Glomerular visceral epithelial cell (primary cell): ENCODE data around the gene SRM.
"Not testable (repeated sequence)": the region's sequence is repeated elsewhere in the genome, so short reads cannot be mapped to it uniquely, and the experiment has no call there.

Experiments
- DNase-seq: peaks from one replicate; pipeline ENCODE4 v3.0.0-alpha.2; 2016; ENCODE audit errors: extremely low spot score

The SRM gene

DNA sequence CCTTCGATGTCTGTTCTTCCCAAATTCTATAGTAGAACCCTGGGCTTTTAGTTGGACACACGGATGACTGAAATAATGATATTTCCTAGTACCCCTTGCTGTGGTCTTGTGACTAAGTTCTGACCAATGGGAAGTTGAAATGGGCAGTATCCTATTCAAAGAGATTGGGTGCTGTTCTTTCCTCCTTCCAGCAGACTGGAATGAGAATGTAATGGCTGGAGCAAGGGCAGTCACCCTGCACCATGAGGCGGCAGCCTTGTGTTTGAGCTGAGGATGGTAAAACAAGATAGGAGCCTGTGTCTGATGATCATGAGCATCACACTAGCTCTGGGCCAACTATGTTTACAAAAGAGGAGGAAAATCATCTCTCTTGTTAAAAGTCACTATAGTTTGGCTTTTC, 5.1 kb upstream of the SRM start:
- DNase-seq = no peak

DNA sequence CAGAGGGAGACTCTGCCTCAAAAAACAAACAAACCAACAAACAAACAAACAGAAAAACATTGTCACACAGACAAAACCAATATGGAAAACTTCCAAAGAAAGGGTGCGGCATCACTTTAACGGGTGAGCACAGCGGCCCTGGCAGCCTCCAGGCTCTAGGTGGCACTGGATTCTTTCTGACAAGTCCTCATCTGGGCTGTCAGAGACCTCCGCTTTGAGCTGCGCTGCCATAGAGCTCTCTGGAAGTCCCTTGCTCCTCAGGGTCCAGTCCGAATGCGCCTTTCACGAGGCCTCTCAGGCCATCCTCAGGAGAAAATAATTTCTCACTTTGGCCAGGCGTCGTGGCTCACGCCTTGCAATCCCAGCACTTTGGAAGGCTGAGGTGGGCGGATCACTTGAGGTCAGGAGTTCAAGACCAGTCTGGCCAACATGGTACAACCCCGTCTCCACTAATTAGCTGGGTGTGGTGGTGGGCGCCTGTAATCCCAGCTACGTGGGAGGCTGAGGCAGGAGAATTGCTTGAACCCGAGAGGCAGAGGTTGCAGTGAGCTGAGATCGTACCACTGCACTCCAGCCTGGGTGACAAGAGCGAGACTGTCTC, 4.2 kb upstream of the SRM start:
- not testable (repeated sequence) for DNase-seq

DNA sequence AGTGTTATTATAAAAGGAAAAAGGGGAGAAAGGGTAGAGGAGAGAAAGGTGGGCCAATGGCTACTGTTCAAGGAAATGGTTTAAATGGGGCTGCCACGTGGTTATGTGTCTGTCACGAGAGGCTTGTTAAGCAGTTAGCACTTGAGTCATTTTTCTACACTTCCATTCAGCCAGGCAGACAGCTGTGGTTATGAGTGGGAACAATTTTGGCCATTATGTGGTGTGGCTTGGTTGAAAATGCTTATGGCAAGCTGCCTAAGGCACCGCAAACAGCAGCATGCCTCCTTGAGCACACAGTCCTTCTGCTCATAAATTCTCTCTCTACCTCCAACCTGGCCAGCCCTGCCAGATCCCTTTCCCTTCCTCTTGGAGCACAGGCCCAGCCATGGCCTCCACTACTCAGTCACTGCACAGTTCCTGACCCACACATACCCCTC, 3.2 kb upstream of the SRM start:
- peak; percentile 88 for DNase-seq

DNA sequence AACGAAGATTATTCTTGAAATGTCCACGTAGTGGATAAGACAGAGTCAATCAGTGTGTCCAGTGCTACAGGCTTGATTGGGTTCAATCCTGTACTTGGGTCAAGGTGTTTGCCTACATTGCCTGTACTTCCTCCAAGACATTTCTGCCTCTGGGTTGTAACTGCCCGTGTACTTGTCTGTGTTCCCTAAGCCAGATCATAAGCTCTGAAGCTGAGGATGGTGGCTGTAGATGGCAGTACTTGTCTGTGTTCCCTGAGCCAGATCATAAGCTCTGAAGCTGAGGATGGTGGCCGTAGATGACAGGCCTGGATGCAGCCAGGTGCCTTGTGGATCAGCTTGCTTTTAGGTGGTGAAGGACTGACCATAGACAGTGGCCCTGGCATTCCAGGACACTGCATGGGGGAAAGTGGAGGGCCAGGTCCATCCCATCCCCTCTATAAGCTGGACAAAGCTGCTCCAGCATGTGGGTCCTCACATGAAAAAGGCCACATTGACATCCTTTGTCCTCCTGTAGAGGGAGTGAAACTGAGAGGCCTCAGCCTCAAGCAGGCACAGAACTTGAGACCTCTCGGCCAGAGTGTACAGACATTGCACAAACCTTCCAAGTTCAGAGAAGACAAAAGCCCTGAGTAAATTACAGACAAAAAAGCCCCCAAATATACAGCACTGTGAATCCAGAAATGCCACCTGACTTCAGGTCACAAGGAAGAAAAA, 2.0 kb upstream of the SRM start:
- DNase-seq = no peak

DNA sequence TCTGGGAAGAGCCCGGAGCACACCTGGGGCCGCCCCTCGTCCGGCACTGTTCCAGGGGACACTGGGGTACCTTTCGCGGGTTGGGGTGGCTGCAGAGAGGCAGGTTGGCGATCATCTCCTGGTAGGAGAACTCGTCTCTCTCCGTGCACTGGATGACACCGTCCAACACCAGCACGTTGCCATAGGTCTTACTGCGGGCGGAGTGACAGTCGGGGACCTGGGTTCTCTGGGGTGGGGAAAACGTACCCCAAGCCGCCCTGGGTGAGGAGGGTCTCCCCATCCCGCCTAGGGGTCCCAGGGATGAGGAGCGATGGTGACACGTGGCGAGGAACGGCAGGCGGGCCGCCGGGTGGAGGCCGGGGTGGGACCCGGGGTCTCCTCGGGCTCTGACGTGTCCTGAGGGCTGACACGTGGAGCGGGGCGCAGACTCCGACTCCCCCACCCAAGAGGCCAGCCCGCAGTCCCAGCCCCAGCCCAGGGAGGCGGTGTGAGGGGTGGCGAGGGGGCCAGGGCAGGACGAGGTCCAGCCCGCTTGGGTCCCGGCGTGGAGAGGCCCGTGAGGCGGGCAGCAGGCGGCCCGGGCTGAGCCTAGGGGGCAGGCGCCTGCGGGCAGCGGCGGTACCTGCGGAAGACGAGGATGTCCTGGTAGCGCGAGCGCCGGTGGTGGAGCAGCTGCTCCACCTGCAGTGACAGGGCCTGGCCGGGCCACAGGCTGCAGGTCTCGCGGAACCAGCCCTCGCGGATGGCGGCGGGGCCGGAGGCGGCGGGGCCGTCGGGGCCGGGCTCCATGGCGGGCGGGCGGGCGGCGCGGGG, 457 bp downstream of the SRM start:
- no peak for DNase-seq

DNA sequence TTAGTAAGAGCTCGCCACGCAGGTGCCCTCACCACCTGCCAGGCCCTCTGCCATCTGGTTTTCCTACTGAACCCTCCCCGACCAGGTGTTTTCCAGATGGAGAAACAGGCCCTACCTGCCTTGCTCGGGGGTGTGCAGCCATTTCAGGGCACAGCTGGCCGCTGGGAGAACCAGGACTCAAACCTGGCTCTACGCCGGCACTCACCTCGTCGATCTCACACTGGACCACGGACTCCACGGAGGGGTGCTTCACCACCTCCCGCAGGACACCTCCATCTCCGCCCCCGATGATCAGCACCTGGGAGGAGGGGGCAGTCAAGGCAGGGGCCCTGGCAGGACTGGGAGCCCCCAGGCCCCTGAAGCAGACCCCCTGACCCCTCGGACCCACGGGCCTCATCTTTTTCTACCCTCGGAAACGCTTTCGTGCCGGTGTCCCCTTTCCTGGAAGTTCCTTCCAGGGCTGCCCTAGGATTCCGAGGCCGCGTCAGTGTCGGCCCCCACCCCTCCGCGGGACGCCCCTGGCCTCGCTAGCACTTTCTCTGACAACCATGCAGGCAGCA, 1.1 kb downstream of the SRM start:
- DNase-seq = no peak

DNA sequence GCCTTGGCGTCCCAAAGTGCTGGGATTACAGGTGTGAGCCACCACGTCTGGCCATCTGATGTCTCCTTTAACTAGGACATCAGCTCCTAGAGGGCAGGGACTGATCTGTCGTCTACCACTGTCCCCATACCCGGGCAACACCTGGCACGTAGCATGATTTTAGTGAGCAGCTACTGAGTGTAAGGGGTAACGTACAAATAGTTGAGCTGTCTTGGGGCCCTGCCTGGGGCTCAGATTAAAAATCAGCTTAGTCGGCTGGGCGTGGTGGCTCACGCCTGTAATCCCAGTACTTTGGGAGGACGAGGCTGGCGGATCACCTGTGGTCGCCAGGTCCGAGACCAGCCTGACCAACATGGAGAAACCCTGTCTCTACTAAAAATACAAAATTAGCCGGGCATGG, 1.8 kb downstream of the SRM start:
- DNase-seq = no peak

DNA sequence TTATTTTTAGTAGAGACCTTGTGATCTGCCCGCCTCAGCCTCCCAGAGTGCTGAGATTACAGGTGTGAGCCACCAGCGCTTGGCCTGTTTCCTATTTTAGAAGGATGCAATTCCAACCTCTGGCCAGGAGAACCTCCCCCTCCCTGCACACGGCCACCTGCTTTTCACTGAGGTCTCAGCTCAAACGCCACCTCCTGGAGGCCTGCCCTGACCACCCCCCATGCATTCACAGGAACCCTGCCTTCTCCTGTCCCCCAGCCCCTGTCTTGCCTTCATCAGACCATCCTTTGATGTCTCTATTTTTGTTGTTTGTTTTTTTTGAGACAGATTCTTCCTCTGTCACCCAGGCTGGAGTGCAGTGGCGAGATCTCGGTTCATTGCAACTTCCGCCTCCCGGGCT, 2.3 kb downstream of the SRM start:
- DNase-seq = no peak

DNA sequence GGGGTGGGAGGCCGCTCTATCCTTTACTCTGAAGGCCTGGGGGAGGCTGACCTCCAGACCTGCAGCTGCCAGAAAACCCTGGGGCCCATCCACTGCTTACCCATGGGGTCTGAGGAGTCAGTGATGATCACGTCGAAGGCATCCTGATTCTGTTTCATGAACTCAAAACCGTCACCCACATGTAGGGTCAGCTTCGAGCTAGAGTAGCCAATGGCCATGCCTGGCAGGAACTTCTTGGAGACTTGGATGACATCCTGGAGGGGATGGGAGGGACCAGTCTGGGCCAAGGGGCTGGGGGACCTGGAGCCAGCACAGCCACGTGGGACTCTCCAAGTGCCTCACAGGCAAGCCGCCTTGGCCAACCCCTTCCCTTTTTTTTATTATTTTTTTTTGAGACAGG, 3.3 kb downstream of the SRM start:
- no peak for DNase-seq

DNA sequence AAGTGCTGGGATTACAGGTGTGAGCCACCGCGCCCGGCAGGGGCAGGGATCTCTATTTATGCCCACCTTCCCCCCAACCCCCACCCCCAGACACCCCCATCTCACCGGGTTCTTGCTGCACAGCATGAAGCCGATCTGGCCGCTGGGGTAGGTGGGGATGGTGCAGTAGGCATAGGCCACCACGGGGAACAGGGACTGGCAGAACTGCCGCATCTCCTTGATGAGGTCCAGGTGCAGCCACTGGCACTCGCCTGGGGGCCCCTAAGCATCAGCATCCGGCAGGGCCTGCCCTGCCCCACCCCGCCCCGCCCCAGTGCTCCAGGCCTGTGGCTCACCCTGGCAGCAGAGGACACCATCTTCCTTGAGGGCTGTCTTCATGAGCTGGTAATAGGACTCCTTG, 4.1 kb downstream of the SRM start:
- DNase-seq = no peak

DNA sequence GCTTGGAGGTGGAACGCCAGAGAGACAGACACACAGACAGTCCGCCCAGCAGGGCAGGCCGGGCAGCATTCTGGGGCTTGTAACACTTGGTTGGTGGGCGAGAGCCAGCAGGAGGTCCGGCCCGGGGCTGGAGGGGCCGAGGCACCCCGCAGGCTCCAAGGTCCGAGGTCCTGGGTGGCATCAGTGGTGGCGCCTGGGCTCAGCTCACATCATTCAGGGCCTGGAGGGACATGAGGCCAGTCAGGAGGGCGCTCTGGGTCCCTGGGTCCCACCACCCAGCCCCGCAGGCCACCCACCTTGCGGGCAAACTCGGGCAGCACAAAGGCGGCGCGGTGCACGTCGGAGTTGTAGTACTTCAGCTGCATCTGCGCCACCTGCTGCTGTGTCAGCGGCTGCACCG, 5.2 kb downstream of the SRM start:
- no peak for DNase-seq

DNA sequence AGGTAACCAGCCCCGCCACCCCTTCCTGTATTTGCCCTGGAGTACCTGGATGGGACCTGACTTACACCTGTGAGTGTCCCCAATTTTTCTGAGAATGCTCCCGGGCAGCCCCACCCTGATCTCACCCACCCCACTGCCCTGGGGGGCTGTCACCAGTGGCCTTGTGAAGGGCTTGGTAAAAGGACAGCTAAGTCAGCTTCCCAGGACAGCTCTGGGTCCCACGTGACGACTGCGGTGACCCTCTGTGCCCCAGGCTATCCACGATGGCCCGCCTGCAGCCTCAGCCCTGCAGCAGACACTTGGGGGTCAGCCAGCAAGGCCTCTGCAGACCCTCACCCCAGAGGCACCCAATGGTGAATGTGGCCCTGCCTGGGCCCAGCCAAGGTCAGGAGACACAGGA, 5.6 kb downstream of the SRM start:
- DNase-seq = no peak

DNA sequence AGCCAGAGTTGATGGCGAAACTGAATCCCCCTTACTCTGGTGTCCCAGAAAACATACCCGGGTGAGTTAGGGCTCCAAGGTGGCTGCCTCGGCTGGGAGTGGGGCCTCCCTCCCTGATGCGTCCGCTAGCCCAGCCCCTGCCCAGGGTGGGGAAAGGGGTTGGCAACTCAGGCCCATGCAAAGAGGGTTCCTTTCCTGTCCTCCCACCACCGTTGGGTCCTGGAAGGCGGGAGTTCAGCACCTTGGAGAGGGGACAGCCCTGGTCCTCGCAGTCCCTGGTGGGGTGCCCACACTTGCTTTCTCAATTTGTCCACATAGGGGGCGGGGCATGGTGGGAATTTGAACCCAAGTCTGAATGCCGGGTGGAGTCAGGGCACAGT, 6.1 kb downstream of the SRM start:
- no peak for DNase-seq

DNA sequence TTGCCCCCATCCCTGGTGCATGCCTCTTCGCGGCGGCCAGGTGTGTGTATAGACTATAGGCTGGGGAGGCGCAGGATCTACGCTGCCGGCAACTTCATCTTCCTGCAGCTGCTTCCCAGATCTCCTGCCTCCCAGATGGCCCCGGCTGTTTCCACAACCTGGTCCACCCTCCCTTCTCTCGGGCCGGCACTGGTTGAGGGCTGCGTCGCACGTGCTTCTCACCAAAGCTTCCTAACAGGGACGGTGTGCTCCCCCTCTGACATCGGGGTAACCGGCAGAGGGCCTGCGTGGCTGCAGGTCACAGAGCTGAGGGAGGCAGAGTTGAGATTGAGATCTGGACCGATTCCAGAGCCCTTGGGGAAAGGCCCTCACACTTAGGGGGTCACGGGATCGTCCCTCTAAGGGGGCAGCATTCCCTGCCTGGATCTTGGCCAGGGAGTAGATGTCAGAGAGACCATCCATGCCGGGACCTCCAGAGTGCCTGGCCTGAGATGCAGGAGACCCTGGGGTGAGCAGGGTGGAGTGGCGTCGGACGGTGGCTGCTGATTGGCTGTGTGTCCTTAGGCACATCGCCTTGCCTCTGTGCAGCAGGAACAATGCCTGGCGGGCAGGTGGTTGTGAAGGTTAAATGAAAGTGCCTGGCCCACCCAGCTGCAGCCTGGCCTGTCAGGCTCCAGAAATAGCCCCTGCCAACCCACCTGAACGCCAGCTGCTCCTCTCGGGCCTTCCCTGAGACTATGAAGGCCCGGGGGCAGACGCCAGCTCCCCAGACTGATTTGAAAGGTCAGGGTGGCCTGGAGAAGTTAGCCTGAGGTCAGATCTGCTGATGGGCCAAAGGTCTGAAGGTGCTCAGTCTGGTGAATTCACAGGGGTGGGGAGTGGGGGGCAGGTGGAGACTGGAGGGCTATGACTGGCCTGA, 6.7 kb downstream of the SRM start:
- no peak for DNase-seq

DNA sequence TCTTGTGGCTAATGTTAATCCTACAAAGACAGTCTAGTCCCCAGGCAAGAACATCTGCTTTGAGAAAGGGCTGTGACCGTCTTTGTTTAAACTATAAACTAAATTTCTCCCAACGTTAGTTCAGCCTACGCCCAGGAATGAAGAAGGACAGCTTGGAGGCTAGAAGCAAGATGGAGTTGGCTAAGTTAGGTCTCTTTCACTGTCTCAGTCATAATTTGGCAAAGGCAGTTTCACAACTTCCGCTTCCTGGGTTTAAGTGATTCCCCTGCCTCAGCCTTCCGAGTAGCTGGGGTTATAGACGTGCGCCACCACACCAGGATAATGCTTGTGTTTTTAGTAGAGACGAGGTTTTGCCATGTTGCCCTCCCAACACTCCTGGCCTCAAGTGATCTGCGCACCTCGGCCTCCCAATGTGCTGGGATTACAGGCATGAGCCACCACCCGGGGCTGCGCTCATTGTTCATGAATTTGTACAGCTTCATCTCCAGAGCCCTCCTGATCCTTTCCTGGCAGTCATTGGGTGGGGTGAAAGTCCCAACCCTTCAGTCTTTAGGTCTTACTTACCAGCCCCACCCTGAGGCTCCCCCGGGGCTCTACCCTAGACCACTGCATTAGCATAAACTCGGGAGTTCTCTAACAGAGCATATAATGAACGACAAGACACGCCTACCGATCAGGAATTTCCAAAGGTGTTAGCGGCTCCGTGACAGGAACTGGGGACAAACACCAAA, 7.9 kb downstream of the SRM start:
- no peak for DNase-seq

DNA sequence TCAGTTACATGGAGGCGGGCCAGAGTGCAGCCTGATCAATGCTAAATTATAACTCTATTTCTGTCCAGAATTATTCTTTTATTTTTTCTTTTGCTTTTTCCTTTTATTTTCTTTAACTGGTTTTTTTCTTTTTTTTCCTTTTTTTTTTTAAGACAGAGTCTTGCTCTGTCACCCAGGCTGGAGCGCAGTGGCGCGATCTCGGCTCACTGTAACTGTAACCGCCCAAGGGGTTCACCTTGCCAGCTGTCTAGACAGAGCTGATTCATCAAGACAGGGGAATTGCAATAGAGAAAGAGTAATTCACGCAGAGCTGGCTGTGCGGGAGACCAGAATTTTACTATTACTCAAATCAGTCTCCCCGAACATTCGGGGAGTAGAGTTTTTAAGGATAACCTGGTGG, 8.7 kb downstream of the SRM start:
- not testable (repeated sequence) for DNase-seq

DNA sequence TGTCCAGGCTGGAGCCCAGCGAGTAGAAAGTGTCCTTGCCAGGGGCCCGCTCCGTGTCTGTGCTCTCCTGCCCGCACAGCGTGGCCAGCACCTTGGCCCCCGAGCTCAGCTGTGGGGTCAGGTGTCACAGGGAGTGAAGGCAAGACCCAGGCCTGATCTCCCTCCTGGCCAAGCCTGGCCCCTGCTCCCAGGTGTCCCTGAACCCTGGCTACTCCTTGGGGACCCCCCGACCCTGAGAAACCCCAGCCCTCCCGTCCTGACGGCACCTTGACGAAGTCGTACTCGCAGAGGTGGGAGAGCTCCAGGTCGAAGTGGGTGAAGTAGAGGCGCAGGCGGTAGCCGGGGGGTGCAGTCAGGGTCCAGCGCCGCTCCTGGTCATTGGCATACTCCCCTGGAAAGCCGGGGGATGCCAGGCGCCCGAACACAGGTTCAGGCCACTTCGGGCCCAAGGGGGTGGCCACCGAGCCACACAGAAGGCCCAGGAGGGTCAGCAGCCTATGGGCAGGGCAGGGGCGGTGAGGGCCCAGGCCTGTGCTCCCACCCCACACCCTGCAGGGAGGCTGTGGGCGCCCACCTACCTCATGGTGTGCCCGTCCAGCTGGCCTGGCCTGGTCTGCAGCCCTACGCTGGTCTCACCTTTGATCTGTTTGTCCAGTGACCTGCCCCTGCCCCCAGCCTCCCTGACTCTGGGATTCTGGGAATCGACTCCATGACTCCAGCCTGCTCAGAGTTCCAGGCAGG, 13.0 kb downstream of the SRM start, which contains the start of gene MASP2:
MASP2 (minus strand) TSS at position 615 of the 741 bp plus-strand sequence; CDS start at position 583, 32 bp downstream.
- no peak for DNase-seq

DNA sequence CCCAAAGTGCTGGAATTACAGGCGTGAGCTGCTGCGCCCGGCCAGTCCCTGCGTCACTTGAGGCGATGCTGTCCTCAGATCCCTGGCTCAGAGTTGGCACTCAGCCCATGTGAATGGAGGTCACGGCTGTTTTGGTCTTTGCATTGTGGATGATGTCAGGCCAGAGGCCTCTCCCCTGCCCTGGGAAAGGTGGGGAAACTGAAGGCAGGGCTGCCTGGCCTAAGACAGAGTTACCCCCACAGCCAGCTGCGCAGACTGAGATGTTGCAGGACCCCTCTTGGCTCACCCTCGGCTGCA, 13.6 kb downstream of the SRM start:
- DNase-seq = no peak

DNA sequence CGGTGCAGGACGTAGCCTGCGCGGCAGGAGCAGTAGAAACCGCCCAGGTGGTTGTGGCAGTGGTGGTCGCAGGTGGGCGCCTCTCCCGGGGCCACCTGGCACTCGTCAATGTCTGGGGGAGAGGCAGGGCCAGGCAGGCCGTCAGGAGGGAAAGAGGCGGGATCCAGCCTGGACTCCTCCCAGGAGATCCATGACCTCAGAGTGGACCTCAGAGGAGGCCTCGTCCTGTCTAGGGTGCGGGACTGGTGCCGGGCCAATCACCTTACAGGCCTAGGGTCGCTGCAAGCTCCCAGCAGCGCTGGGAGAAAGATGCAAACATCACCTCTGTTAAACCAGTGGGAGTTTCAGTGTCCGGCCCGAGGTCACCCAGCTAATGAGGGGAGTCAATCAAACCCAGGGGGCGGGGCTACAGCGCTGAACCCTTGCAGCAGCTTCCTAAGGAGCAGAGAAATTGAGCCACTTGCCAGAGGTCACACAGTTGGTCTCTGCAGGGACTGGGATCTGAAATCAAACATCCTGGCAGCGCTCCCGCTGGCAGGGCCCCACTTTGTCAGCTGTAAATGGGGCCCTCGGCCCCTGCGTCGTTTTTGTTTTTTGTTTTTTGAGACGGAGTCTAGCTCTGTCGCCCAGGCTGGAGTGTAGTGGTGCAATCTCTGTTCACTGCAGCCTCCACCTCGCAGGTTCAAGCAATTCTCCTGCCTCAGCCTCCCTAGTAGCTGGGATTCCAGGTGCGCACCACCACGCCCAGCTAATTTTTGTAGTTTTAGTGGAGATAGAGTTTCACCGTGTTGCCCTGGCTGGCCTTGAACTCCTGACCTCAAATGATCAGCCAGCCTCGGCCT, 14.2 kb downstream of the SRM start:
- no peak for DNase-seq
